ENCODE measurements around the gene DOK3.

DNA sequence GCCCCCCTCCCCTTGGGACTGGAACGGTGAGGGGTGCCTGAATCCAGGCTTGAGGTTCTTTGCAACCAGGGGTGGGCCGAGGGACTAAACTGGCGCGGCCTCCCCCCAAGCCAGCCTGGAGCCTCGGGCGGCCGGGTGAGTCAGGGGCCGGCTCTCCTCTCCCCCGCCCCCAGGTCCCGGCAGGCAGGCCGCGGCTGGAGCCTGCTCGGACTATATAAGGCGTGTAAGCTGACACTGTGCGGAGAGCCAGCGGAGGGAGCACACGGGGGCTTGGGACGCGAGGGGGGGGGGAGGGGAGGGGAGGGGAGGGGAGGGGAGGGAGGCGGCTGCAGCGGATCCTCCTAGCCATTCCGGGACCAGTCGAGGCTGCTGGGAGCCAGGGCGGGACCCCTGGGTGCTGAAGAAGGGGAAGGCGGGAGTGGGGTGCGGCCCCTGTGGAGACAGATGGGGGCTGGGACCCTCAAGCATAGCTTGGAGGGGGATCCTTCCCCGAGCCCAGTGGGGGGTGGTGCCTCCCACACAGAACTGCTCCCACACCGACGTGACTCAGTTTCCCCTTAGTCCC is 12.8 kb downstream of the DOK3 start:
- no peak for TF ChIP-seq CTCF (conservative IDR thresholded peaks at IDR 0.05; ENCODE audit: low read length)
- no peak for TF ChIP-seq EZH2phosphoT487 (IDR thresholded peaks at IDR 0.05; ENCODE audit: borderline replicate concordance)
